DOHH2 (cell line): ENCODE data around the gene SMYD2.

Source experiments
- H3F3A ChIP-seq: fragments of 200-600 bp; sonication (generic), shearing (Covaris generic); 2 replicates; pipeline ENCODE4 v1.6.0; 2016; ENCODE audit warnings: antibody characterized with exemption, mild to moderate bottlenecking; ENCODE audit not compliant: control insufficient read depth, insufficient read depth
- H3K27ac ChIP-seq: fragments of 200-600 bp; sonication (generic); 2 replicates; pipeline ENCODE4 v1.5.1; 2014; ENCODE audit warnings: low read depth, mild to moderate bottlenecking, low read length, moderate library complexity
- H3K27me3 ChIP-seq: fragments of 200-600 bp; sonication (generic); 2 replicates; pipeline ENCODE4 v1.6.1; 2014; ENCODE audit warnings: mild to moderate bottlenecking, low read length, mixed read lengths; ENCODE audit not compliant: control insufficient read depth
- H3K36me3 ChIP-seq: fragments of 200-600 bp; sonication (generic); 2 replicates; pipeline ENCODE4 v1.6.1; 2014; ENCODE audit warnings: mild to moderate bottlenecking, low read length, moderate library complexity, mixed read lengths; ENCODE audit not compliant: control insufficient read depth
- H3K4me1 ChIP-seq: fragments of 200-600 bp; sonication (generic); 2 replicates; pipeline ENCODE4 v1.6.1; 2014; ENCODE audit warnings: mild to moderate bottlenecking, low read length, mixed read lengths; ENCODE audit not compliant: control insufficient read depth
- H3K4me2 ChIP-seq: fragments of 200-600 bp; sonication (generic); 2 replicates; pipeline ENCODE4 v1.6.0; 2014; ENCODE audit warnings: mild to moderate bottlenecking, low read length, moderate library complexity
- H3K4me3 ChIP-seq: fragments of 200-600 bp; sonication (generic); 2 replicates; pipeline ENCODE4 v1.5.1; 2014; ENCODE audit warnings: mild to moderate bottlenecking, low read length, mixed read lengths
- H3K79me2 ChIP-seq: fragments of 200-600 bp; sonication (generic); 2 replicates; pipeline ENCODE4 v1.6.1; 2014; ENCODE audit warnings: mild to moderate bottlenecking, low read length, mixed read lengths; ENCODE audit not compliant: control insufficient read depth
- H3K9me2 ChIP-seq: fragments of 200-600 bp; sonication (generic); replicated peaks from 2 replicates; pipeline ENCODE4 v1.6.1; 2014; ENCODE audit warnings: mild to moderate bottlenecking, low read length, mixed read lengths; ENCODE audit not compliant: control insufficient read depth
- H3K9me3 ChIP-seq: fragments of 200-600 bp; sonication (generic); 2 replicates; pipeline ENCODE4 v1.6.1; 2014; ENCODE audit warnings: antibody characterized with exemption, low read length, mixed read lengths; ENCODE audit not compliant: control insufficient read depth, insufficient read depth
- H4K20me1 ChIP-seq: fragments of 200-600 bp; sonication (generic); 2 replicates; pipeline ENCODE4 v1.6.0; 2014; ENCODE audit warnings: low read depth, mild to moderate bottlenecking, antibody characterized with exemption, low read length, moderate library complexity; ENCODE audit not compliant: control insufficient read depth, insufficient read depth
- CTCF ChIP-seq: fragments of 200-600 bp; sonication (generic); IDR thresholded peaks from one replicate; pipeline ENCODE4 v1.5.1; 2014; ENCODE audit warnings: antibody characterized with exemption, mild to moderate bottlenecking, low read depth, low read length; ENCODE audit not compliant: poor library complexity, severe bottlenecking
- EZH2phosphoT487 ChIP-seq: fragments of 200-600 bp; sonication (generic); IDR thresholded peaks from 2 replicates; pipeline ENCODE4 v1.6.1; 2017; ENCODE audit warnings: borderline replicate concordance, mild to moderate bottlenecking, antibody characterized with exemption, low read length, moderate library complexity, mixed read lengths

The SMYD2 gene

GRCh38 chr1:214310777-214311690, 30.1 kb downstream of the SMYD2 start:
- no peaks in the 10 kb centered on the region for H3K9me2 ChIP-seq
- H3K36me3 ChIP-seq = no peaks in the 10 kb centered on the region
- no peak overlapping the region for H3K4me2 ChIP-seq
- no peaks in the 10 kb centered on the region for H4K20me1 ChIP-seq
- no peaks in the 10 kb centered on the region for H3K9me3 ChIP-seq
- no peaks in the 10 kb centered on the region for H3K4me1 ChIP-seq
- no peak overlapping the region for H3K4me3 ChIP-seq
- TF ChIP-seq EZH2phosphoT487 (no peak), CTCF (no peak)
- no peaks in the 10 kb centered on the region for H3K79me2 ChIP-seq
- no peaks in the 10 kb centered on the region for H3K27me3 ChIP-seq
- H3F3A ChIP-seq = no peaks in the 10 kb centered on the region
- no peak overlapping the region for H3K27ac ChIP-seq

DNA sequence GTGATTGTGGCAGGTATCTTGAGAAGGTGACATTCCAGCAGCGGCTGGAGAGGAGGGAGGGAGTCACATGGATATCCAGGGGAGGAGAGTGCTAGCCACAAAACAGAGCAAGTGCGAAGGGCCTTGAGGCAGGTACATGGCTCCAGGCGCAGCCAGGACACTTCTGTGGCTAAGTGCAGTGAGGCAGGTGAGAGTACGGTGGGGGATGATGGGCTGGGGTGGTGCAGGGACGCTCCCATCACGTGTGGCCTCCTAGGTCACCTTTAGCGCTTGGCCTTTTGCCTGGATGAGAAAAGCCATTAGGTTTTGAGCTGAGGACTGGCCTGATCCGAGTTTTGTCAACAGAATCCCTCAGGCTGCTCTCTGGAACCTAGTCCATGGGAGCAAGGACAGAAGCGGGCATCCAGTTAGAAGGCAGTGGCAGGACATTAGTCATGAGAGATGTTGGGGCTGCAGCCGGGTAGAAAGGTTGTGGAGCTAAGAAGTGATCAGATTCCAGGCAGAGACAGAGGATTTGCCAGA, 31.6 kb downstream of the SMYD2 start:
- no peak for TF ChIP-seq CTCF
- TF ChIP-seq EZH2phosphoT487 = no peak
- Histone ChIP-seq H3K36me3 (no peaks in the 10 kb centered on the region), H3K79me2 (no peaks in the 10 kb centered on the region), H3K4me3 (no peak overlapping the region), H3F3A (no peaks in the 10 kb centered on the region), H3K9me2 (no peaks in the 10 kb centered on the region), H3K9me3 (no peaks in the 10 kb centered on the region), H3K4me2 (no peak overlapping the region), H3K4me1 (no peaks in the 10 kb centered on the region), H3K27ac (no peak overlapping the region), H3K27me3 (no peaks in the 10 kb centered on the region), H4K20me1 (no peaks in the 10 kb centered on the region)

DNA sequence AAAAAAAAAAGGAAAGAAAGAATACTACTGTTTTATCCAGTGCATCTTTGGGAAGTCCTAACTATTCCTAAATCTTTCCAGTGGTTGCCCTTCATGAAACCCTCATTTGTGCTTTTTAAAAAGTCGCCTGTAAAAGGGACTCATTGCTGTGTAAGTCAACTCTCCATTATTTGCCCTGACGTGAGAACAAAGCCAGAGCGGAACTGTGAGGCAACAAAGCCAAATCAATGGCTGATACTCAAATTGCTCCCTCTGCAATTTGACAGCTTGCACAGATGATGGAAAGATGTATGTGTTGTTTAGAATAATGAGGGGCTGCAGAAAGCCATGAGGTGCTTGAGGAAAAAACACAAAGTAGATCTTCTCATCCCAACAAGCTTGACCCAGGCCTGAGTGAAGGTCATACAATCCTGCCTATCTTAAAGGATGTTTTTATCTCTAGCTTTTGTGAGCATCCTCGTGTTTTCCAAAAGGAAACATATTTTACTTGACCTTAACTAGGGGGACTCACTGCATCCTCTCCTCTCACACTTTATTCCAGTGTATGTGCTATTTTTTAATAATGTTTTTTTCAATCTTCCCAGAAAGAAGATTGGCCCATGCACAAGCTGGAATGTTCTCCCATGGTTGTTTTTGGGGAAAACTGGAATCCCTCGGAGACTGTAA, 33.4 kb downstream of the SMYD2 start:
- Histone ChIP-seq H3K4me1 (no peaks in the 10 kb centered on the region), H3K79me2 (no peaks in the 10 kb centered on the region), H3K4me3 (no peak overlapping the region), H4K20me1 (no peaks in the 10 kb centered on the region), H3F3A (no peaks in the 10 kb centered on the region), H3K9me3 (no peaks in the 10 kb centered on the region), H3K36me3 (peaks cover 9% of the 10 kb centered on the region; the same call in 1 of the 2 replicates), H3K27ac (no peak overlapping the region), H3K4me2 (no peak overlapping the region), H3K9me2 (no peaks in the 10 kb centered on the region), H3K27me3 (no peaks in the 10 kb centered on the region)
- TF ChIP-seq EZH2phosphoT487 = no peak
- no peak for TF ChIP-seq CTCF
